Retinal pigment epithelial cell (primary cell): ENCODE measurements around the gene AK9.

ENCODE experiments used
- DNase-seq: peaks from one replicate; pipeline ENCODE4 v3.0.0-alpha.2; 2010; ENCODE audit warnings: low read depth
- H3K4me3 ChIP-seq: 2 replicates; pipeline ENCODE4 v1.5.1; 2011; ENCODE audit warnings: mild to moderate bottlenecking, low read length, control low read depth, moderate library complexity
- TF ChIP-seq, protein P1 (sequence below): conservative IDR thresholded peaks from 2 replicates; pipeline ENCODE4 v1.5.1; 2011; ENCODE audit warnings: low read depth, low read length, control low read depth, inconsistent platforms

Gene AK9

DNA sequence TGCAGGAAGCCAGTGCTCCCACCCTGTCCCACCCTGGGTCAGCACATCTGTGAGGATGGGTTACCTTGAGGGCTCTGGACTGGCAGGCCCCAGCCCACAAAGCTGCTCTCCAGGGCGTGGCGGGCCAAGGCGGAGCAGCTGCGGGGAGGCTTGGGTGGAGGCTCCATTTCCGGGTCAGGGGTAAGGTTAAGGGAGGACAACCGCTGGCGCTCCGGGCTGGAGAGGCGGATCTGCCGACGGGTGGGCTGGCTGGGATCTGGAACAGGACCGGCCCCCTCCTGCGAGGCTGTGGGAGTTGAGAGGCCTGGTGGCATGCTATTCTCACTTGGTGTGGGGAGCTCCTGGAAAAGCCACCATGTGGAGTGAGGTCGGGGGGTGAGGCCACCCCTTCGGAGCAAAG lies 244.9 kb downstream of the AK9 start:
- DNase-seq: no peak

DNA sequence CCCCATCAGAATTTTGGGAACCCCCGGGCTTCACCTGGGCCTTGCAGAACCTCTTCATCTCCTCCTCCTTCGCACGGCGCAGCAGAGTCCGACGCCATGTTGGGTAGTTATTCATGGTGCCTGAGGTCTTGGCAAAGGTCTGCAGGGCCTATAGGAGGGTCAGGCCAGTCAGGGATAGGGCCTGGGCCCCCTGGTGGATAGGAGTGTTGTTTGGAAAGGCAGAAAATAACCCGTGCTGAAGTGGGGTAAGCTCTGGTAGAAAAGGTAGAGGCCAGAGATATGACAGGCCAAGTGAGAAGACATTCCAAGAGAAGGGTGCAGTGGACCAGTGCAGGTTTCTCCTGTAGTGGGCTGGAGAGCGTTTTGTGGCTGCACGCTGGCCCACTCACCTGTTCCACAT lies 245.6 kb downstream of the AK9 start:
- H3K4me3 ChIP-seq: no peak overlapping the region
- TF ChIP-seq, protein P1, sequence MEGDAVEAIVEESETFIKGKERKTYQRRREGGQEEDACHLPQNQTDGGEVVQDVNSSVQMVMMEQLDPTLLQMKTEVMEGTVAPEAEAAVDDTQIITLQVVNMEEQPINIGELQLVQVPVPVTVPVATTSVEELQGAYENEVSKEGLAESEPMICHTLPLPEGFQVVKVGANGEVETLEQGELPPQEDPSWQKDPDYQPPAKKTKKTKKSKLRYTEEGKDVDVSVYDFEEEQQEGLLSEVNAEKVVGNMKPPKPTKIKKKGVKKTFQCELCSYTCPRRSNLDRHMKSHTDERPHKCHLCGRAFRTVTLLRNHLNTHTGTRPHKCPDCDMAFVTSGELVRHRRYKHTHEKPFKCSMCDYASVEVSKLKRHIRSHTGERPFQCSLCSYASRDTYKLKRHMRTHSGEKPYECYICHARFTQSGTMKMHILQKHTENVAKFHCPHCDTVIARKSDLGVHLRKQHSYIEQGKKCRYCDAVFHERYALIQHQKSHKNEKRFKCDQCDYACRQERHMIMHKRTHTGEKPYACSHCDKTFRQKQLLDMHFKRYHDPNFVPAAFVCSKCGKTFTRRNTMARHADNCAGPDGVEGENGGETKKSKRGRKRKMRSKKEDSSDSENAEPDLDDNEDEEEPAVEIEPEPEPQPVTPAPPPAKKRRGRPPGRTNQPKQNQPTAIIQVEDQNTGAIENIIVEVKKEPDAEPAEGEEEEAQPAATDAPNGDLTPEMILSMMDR: no peak
- DNase-seq: no peak

More for the DNA sequence above, 244.9 kb downstream of the AK9 start:
- TF ChIP-seq, protein P1: no peak
- no peak overlapping the region for H3K4me3 ChIP-seq

DNA sequence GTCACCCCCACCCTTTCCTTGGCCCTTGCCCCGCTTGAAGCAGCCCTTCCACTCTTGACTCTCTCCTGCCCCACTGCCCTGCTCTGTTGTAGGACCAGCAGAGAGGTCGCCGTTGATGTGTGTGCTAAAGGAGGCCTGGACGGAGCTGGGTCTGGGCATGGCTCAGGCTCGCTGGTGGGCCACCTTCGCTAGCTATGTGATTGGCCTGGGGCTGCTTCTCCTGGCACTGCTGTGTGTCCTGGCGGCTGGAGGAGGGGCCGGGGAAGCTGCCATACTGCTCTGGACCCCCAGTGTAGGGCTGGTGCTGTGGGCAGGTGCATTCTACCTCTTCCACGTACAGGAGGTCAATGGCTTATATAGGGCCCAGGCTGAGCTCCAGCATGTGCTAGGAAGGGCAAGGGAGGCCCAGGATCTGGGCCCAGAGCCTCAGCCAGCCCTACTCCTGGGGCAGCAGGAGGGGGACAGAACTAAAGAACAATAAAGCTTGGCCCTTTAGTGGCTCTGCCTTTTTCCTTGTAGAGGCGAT lies 247.5 kb downstream of the AK9 start:
- DNase-seq: no peak
- H3K4me3 ChIP-seq: no peak overlapping the region
- TF ChIP-seq, protein P1: no peak
